Loucy (cell line): Measurements from ENCODE around the gene TMEM45A.

Experiments used
- H2AFZ ChIP-seq: fragments of 200-600 bp; sonication (generic); 2 replicates; pipeline ENCODE4 v1.6.0; 2016; ENCODE audit warnings: antibody characterized with exemption, mild to moderate bottlenecking, low read length, moderate library complexity
- H3F3A ChIP-seq: fragments of 200-600 bp; 2 replicates; pipeline ENCODE4 v1.6.0; 2016; ENCODE audit warnings: antibody characterized with exemption, low read depth, mild to moderate bottlenecking
- H3K27me3 ChIP-seq: fragments of 200-600 bp; sonication (generic); 2 replicates; pipeline ENCODE4 v1.6.1; 2014; ENCODE audit warnings: low read length, mild to moderate bottlenecking; ENCODE audit not compliant: insufficient read depth, poor library complexity, severe bottlenecking
- H3K36me3 ChIP-seq: fragments of 200-600 bp; sonication (generic); 2 replicates; pipeline ENCODE4 v1.6.1; 2016; ENCODE audit warnings: low read length; ENCODE audit not compliant: insufficient read depth
- H3K4me1 ChIP-seq: fragments of 200-600 bp; sonication (generic); 2 replicates; pipeline ENCODE4 v1.5.1; 2014; ENCODE audit warnings: low read length, mild to moderate bottlenecking; ENCODE audit not compliant: insufficient read depth, poor library complexity, severe bottlenecking
- H3K4me2 ChIP-seq: fragments of 200-600 bp; sonication (generic); 2 replicates; pipeline ENCODE4 v1.6.0; 2014; ENCODE audit warnings: antibody characterized with exemption, low read length, low read depth, mild to moderate bottlenecking; ENCODE audit not compliant: poor library complexity, severe bottlenecking
- H3K4me3 ChIP-seq: fragments of 200-600 bp; sonication (generic); 2 replicates; pipeline ENCODE4 v1.5.1; 2014; ENCODE audit warnings: low read length, mild to moderate bottlenecking, mixed read lengths; ENCODE audit not compliant: poor library complexity, severe bottlenecking
- H3K79me2 ChIP-seq: fragments of 200-600 bp; sonication (generic); 2 replicates; pipeline ENCODE4 v1.6.1; 2014; ENCODE audit warnings: low read length; ENCODE audit not compliant: insufficient read depth
- H3K9ac ChIP-seq: fragments of 200-600 bp; sonication (generic); 2 replicates; pipeline ENCODE4 v1.6.0; 2014; ENCODE audit warnings: mild to moderate bottlenecking, low read depth, low read length, moderate library complexity; ENCODE audit not compliant: poor library complexity, severe bottlenecking
- H3K9me2 ChIP-seq: fragments of 200-600 bp; sonication (generic); replicated peaks from 2 replicates; pipeline ENCODE4 v1.6.1; 2016; ENCODE audit warnings: low read depth, low read length, mixed read lengths
- H3K9me3 ChIP-seq: fragments of 200-600 bp; sonication (generic); 2 replicates; pipeline ENCODE4 v1.6.1; 2014; ENCODE audit warnings: mild to moderate bottlenecking, antibody characterized with exemption, low read length, low read depth; ENCODE audit not compliant: insufficient read depth
- H4K20me1 ChIP-seq: fragments of 200-600 bp; sonication (generic); 2 replicates; pipeline ENCODE4 v1.6.0; 2014; ENCODE audit warnings: antibody characterized with exemption, low read length, mild to moderate bottlenecking; ENCODE audit not compliant: insufficient read depth, poor library complexity, severe bottlenecking
- CTCF ChIP-seq: fragments of 200-600 bp; sonication (generic); conservative IDR thresholded peaks from 2 replicates; pipeline ENCODE4 v1.5.1; 2014; ENCODE audit warnings: mild to moderate bottlenecking, antibody characterized with exemption, low read length
- EZH2phosphoT487 ChIP-seq: fragments of 200-600 bp; IDR thresholded peaks from 2 replicates; pipeline ENCODE4 v1.6.1; 2018; ENCODE audit warnings: antibody characterized with exemption, mild to moderate bottlenecking, moderate library complexity, borderline replicate concordance

The TMEM45A gene

DNA sequence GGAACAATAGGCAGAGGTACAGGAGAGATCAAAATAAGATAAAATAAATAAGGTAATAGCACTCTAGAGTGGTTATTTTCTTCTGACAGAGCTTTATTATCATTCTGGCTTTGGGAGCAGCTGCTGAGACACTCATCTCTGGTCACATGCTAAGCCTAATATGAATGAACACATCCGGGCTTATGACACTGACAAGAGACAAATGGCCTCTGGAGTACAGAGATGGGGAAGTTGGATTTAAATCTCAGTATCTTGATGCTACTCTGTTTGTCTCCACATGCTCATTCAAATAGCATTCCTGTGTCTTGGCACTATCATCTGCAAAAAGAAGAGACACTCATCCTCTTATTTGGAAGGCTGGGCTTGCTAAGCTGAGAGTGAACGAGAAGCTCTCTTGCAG is 55.6 kb downstream of the TMEM45A start:
- H3K36me3 ChIP-seq, result no peaks in the 10 kb centered on the region
- H3K27me3 ChIP-seq, result no peaks in the 10 kb centered on the region
- H3F3A ChIP-seq, result no peaks in the 10 kb centered on the region
- no peak overlapping the region for H3K9ac ChIP-seq
- no peak overlapping the region for H2AFZ ChIP-seq
- no peaks in the 10 kb centered on the region for H3K9me3 ChIP-seq
- H3K4me2 ChIP-seq, result no peak overlapping the region
- H3K9me2 ChIP-seq, result no peaks in the 10 kb centered on the region
- H3K4me1 ChIP-seq, result no peaks in the 10 kb centered on the region
- no peaks in the 10 kb centered on the region for H4K20me1 ChIP-seq
- H3K4me3 ChIP-seq, result no peak overlapping the region
- no peak for TF ChIP-seq EZH2phosphoT487
- no peak for TF ChIP-seq CTCF
- H3K79me2 ChIP-seq, result no peaks in the 10 kb centered on the region

DNA sequence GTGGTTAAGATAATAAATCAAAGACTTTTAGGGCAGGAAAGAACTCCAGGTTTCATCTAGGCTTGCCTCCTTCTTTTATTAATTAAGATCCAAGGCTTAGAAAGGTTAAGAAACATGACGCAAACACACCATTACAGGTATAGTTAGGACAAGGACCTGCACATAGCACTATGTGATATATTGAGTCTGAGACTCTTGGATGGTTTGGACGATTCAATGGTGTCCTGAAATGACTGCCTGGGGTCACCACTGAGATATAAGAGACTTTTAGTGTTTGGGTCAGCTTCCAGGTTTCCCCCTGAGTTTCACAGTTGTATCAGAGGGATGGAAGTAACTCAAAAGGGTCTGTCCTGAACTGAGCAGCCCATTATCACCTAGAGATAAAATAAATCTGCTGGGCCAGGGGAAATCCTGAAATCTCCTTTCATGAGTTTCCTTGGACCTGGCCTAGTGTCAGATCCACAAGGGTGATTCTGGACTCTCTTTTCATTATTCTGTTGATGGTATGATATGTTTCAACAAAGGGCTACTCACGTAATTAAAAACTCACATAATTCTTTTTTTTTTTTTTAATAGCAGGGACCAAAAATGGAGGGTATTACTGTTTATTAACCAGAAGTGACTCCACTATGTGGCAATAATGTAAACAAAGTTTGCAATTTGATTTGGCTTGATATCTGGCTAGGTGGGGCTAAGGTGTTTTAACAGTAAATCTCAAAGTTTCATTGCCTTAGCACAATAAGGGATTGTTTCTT is 61.4 kb downstream of the TMEM45A start:
- no peaks in the 10 kb centered on the region for H3K36me3 ChIP-seq
- H3K9me3 ChIP-seq, result no peaks in the 10 kb centered on the region
- H2AFZ ChIP-seq, result no peak overlapping the region
- H3K4me3 ChIP-seq, result no peak overlapping the region
- H4K20me1 ChIP-seq, result no peaks in the 10 kb centered on the region
- H3K4me2 ChIP-seq, result no peak overlapping the region
- H3K79me2 ChIP-seq, result no peaks in the 10 kb centered on the region
- no peaks in the 10 kb centered on the region for H3K27me3 ChIP-seq
- H3K9ac ChIP-seq, result no peak overlapping the region
- no peak for TF ChIP-seq CTCF
- TF ChIP-seq EZH2phosphoT487, result no peak
- no peaks in the 10 kb centered on the region for H3K4me1 ChIP-seq
- H3F3A ChIP-seq, result no peaks in the 10 kb centered on the region
- no peaks in the 10 kb centered on the region for H3K9me2 ChIP-seq

GRCh38 chr3:100554373-100554676 is 61.9 kb downstream of the TMEM45A start:
- H3K4me3 ChIP-seq, result no peak overlapping the region
- no peaks in the 10 kb centered on the region for H3K4me1 ChIP-seq
- H3K27me3 ChIP-seq, result no peaks in the 10 kb centered on the region
- no peaks in the 10 kb centered on the region for H3K79me2 ChIP-seq
- H3K9ac ChIP-seq, result no peak overlapping the region
- no peaks in the 10 kb centered on the region for H3K36me3 ChIP-seq
- TF ChIP-seq CTCF (no peak), EZH2phosphoT487 (no peak)
- no peaks in the 10 kb centered on the region for H4K20me1 ChIP-seq
- H3K4me2 ChIP-seq, result no peak overlapping the region
- H2AFZ ChIP-seq, result no peak overlapping the region
- no peaks in the 10 kb centered on the region for H3K9me2 ChIP-seq
- no peaks in the 10 kb centered on the region for H3F3A ChIP-seq
- no peaks in the 10 kb centered on the region for H3K9me3 ChIP-seq
